Mucosa of gallbladder (tissue), 1 donor: ENCODE measurements around the gene KDM5B. TPM values are rescaled to one million over a fixed set of nuclear protein-coding genes. Genes with fewer than 3 reads are reported as not detected.
A peak's percentile ranks its signal among the peaks of the same experiment; 100 is the strongest.
"Not testable (repeated sequence)": the region's sequence is repeated elsewhere in the genome, so short reads cannot be mapped to it uniquely, and the experiment has no call there.

ENCODE experiments used
- DNase-seq: peaks from one replicate; pipeline ENCODE4 v3.0.0-alpha.2; 2020; ENCODE audit warnings: low spot score
- total RNA-seq: library from RNA; stranded (reverse); gene quantifications from one replicate; pipeline ENCODE4 v1.2.1, GENCODE V29; 2021
- donor health status: DM: no; HTN: no; CAD: no.

KDM5B gene
- total RNA-seq, 1 donor from 2014 or later, result 75.0 TPM

- DNase-seq, result peak; percentile 24
These were observed 4.2 kb upstream of the KDM5B start for GRCh38 chr1:202812176-202813026.

- DNase-seq, result peak; percentile 20
These were observed 3.3 kb upstream of the KDM5B start for GRCh38 chr1:202811296-202812175.

GRCh38 chr1:202810615-202811295 lies 2.5 kb upstream of the KDM5B start, which contains the start of gene PCAT6:
PCAT6 (plus strand) TSS chr1:202810954.
- DNase-seq, result peak; percentile 96

GRCh38 chr1:202810193-202810614 lies 2.0 kb upstream of the KDM5B start:
- DNase-seq, result no peak

- no peak for DNase-seq
These were observed 1.5 kb upstream of the KDM5B start for GRCh38 chr1:202809597-202810159.

- peak; percentile 16 for DNase-seq
These were observed 733 bp downstream of the KDM5B start for GRCh38 chr1:202807451-202807925.

- DNase-seq, result no peak
These were observed 1.3 kb downstream of the KDM5B start for GRCh38 chr1:202806845-202807450.

GRCh38 chr1:202805886-202806844 lies 2.1 kb downstream of the KDM5B start:
- no peak for DNase-seq

- no peak for DNase-seq
These were observed 4.1 kb downstream of the KDM5B start for GRCh38 chr1:202804126-202804525.

GRCh38 chr1:202802998-202803932 lies 5.0 kb downstream of the KDM5B start:
- DNase-seq, result no peak

- no peak for DNase-seq
These were observed 6.2 kb downstream of the KDM5B start for GRCh38 chr1:202802034-202802433.

GRCh38 chr1:202801175-202801574 lies 7.0 kb downstream of the KDM5B start:
- DNase-seq, result no peak

- no peak for DNase-seq
These were observed 7.5 kb downstream of the KDM5B start for GRCh38 chr1:202800742-202801141.

- no peak for DNase-seq
These were observed 9.4 kb downstream of the KDM5B start for GRCh38 chr1:202798792-202799331.

- no peak for DNase-seq
These were observed 10.0 kb downstream of the KDM5B start for GRCh38 chr1:202798260-202798659.

- DNase-seq, result no peak
These were observed 11.6 kb downstream of the KDM5B start for GRCh38 chr1:202796670-202797069.

GRCh38 chr1:202794931-202795330 lies 13.3 kb downstream of the KDM5B start:
- DNase-seq, result not testable (repeated sequence)

- DNase-seq, result no peak
These were observed 14.0 kb downstream of the KDM5B start for GRCh38 chr1:202794051-202794740.
